Measurements from ENCODE around the gene CFAP57. TPM values are rescaled to one million over a fixed set of nuclear protein-coding genes. Genes with fewer than 3 reads are reported as not detected.
A peak's percentile ranks its signal among the peaks of the same experiment; 100 is the strongest.

The CFAP57 gene
- total and polyA plus RNA-seq, 12 donors: 0.09 to 0.35 (median 0.16) TPM; not detected in 5

- ATAC-seq (peak in 7 of 8 donors; percentile 8 to 55 (median 25)), DNase-seq (no peak)
- Histone ChIP-seq H3K36me3 (peaks cover 0 to 30% (median 0%) of the 10 kb centered on the region in 9 donors), H3K27me3 (no peaks in the 10 kb centered on the region), H3K9me3 (no peaks in the 10 kb centered on the region), H3K27ac (peak overlapping the region in 9 of 10 donors; percentile 1 to 94 (median 83)), H3K4me1 (peaks cover 3 to 59% (median 30%) of the 10 kb centered on the region in 9 donors), H3K4me3 (peak overlapping the region in 8 of 10 donors; percentile 20 to 63 (median 54))
- WGBS, 2 donors: 48 to 57% methylated on average over 8 of the region's 8 CpGs
- intact Hi-C loops (cut with DNase I): loop anchor here in 5 of 10 donors (1.0 to 5.0 kb wide), 6 partner anchors 39 to 66 kb away; partner anchors contain the start of gene ELOVL1 (in 1 of the 5)
- TF ChIP-seq CTCF (IDR thresholded peaks at IDR 0.05): no peak
Measured at GRCh38 chr1:43303471-43304313, 131.6 kb downstream of the CFAP57 start.

Small RNA genes lying within 50 kb of the gene (microRNA-seq; reads per million reads assigned to microRNA genes)
- gene MIR6733: 0.51 to 0.60 reads per million in 2 donors

Other genes starting within 250 kb of the CFAP57 start
- 10 to 100 TPM in 9 of 10 donors, 1 to 10 TPM in 1; 8.2 to 63.7 (median 28.9) TPM for gene SLC2A1, start 213.5 kb upstream of the CFAP57 start, total RNA-seq
- 10 to 100 TPM in 1 of 2 donors, 1 to 10 TPM in 1; 6.7 to 98.7 TPM for gene SLC2A1, start 213.5 kb upstream of the CFAP57 start, polyA plus RNA-seq
- 10 to 100 TPM; 18.8 to 35.9 (median 25.9) TPM for gene EBNA1BP2, start within 50 bp of the CFAP57 start, total RNA-seq
- gene EBNA1BP2, start within 50 bp of the CFAP57 start, polyA plus RNA-seq: 100 to 1,000 TPM in 1 of 2 donors, 10 to 100 TPM in 1; 22.1 to 121 TPM
- gene TMEM125, start 97.7 kb downstream of the CFAP57 start, total RNA-seq: under 1 TPM in 5 of 10 donors, not detected in 5; 0.15 to 0.37 (median 0.26) TPM
- under 1 TPM in 1 of 2 donors, not detected in 1; 0.16 TPM for gene TMEM125, start 97.7 kb downstream of the CFAP57 start, polyA plus RNA-seq
- not detected for gene C1orf210, start 113.3 kb downstream of the CFAP57 start, total RNA-seq
- not detected for gene C1orf210, start 113.3 kb downstream of the CFAP57 start, polyA plus RNA-seq
- 10 to 100 TPM; 19.9 to 55.8 (median 28.4) TPM for gene TIE1, start 128.7 kb downstream of the CFAP57 start, total RNA-seq
- gene TIE1, start 128.7 kb downstream of the CFAP57 start, polyA plus RNA-seq: 10 to 100 TPM; 38.7 to 43.7 TPM
- gene MPL, start 165.5 kb downstream of the CFAP57 start, total RNA-seq: 1 to 10 TPM in 1 of 10 donors, under 1 TPM in 9; 0.21 to 1.2 (median 0.42) TPM
- under 1 TPM; 0.03 to 0.22 TPM for gene MPL, start 165.5 kb downstream of the CFAP57 start, polyA plus RNA-seq
- gene CDC20, start 186.7 kb downstream of the CFAP57 start, total RNA-seq: 1 to 10 TPM in 6 of 10 donors, under 1 TPM in 4; 0.15 to 9.6 (median 1.5) TPM
- 1 to 10 TPM in 1 of 2 donors, under 1 TPM in 1; 0.49 to 1.2 TPM for gene CDC20, start 186.7 kb downstream of the CFAP57 start, polyA plus RNA-seq
- 10 to 100 TPM; 18.4 to 49.3 (median 28.3) TPM for gene ELOVL1, start 195.7 kb downstream of the CFAP57 start, total RNA-seq
- gene ELOVL1, start 195.7 kb downstream of the CFAP57 start, polyA plus RNA-seq: 10 to 100 TPM; 24.3 to 82.0 TPM
- gene MED8, start 217.5 kb downstream of the CFAP57 start, total RNA-seq: 10 to 100 TPM; 10.5 to 22.5 (median 13.9) TPM
- 10 to 100 TPM; 11.8 to 32.4 TPM for gene MED8, start 217.5 kb downstream of the CFAP57 start, polyA plus RNA-seq
- gene SZT2, start 217.6 kb downstream of the CFAP57 start, total RNA-seq: 10 to 100 TPM; 20.5 to 38.3 (median 26.0) TPM
- gene SZT2, start 217.6 kb downstream of the CFAP57 start, polyA plus RNA-seq: 10 to 100 TPM in 1 of 2 donors, 1 to 10 TPM in 1; 8.6 to 44.0 TPM